RKO (cell line): Measurements from ENCODE around the gene CRB3.

Experiments used
- DNase-seq: peaks from one replicate; pipeline ENCODE4 v3.0.0-alpha.2; 2016; ENCODE audit warnings: low spot score

The CRB3 gene

DNA sequence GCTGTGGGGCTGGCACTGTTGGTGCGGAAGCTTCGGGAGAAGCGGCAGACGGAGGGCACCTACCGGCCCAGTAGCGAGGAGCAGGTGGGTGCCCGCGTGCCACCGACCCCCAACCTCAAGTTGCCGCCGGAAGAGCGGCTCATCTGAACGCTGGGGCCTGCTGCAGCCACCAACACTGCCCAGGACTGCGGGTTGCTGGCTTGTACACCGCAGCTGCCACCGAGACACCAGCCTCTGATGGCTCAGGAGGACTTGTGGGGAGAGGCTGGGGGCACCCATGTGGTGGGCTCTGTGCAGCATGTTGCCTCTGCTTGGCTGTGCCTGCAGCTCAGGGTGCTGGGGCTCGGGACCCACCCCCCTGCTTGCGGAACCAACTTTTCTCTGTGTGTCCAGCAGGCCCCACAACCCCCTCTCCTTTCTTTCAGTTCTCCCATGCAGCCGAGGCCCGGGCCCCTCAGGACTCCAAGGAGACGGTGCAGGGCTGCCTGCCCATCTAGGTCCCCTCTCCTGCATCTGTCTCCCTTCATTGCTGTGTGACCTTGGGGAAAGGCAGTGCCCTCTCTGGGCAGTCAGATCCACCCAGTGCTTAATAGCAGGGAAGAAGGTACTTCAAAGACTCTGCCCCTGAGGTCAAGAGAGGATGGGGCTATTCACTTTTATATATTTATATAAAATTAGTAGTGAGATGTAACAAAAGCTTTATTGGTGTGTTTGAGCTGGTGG lies 2.6 kb downstream of the CRB3 start:
- no peak for DNase-seq

DNA sequence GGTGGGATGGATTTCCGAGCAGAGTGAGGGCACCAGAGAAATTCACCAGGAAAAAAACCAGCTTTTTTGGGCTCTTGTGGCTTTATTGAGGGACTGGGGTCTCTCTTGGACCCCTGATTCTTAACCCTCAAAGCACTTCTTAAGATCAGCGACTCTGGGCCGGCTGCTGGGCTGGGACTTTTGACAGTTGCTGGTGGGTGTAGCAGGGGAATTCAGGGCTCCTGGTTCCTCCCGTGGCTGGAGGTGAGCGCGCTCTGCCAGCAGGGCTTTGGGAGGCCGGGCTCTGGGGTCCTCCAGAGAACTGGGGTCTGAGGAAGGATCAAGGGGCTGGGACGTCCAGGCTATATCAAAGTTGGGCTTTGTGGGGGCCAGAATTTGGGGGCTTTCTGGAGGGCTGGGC lies 3.3 kb downstream of the CRB3 start:
- no peak for DNase-seq

DNA sequence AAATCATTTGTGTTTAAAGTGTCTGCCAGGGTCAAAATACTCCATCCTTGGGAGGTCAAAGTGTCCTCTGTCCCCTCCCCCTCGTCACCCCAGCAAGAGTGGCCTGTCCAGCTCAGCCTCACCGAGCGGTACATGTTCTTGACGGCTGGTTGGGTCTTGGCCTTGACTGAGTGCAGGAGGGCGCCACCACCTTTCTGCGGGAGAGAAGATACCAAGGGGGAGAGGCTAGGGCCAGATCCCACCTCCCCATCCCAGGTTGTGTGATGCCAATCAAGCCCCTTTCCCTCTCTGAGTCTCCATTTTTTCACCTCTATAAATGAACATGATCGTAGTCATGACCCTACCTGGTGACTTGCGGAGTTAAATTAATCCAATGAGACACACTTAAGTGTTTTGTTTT lies 6.1 kb downstream of the CRB3 start:
- no peak for DNase-seq

DNA sequence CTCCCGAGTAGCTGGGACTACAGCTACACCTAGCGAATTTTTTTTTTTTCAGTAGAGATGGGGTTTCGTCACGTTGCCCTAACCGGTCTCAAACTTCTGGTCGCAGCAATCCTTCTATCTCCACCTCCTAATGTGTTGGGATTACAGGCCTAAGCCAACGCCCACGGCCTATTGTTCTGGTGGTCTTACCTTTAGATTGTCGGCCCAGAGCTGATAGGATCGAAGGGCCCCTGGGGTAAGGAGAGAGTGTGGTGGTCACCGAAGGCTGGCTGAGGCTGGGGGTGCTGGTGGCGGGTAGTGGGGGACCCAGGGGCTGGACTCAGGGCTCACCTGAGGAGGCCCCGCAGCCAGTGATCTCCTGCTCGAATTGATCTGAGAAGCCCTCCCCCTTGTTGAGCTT lies 7.0 kb downstream of the CRB3 start:
- no peak for DNase-seq

DNA sequence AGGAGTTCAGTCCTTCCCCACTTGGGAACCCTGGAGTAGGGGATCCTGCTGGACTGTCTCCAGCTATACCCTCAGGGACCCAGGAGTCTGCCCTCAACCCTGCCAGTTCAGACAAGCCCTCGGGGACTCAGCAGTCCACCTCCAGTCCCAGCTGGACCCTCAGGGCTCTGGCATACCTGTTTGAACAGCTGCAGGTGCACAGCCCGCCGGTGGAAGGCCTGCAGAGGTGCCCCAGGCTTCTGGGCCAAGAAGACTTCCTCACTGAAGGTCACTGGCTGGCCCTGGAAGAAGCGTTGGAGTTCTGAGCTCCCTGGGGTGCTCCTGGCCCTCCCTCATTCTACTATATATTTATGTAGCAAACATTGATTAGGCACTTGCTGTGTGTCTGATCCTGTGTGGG lies 8.6 kb downstream of the CRB3 start:
- no peak for DNase-seq

DNA sequence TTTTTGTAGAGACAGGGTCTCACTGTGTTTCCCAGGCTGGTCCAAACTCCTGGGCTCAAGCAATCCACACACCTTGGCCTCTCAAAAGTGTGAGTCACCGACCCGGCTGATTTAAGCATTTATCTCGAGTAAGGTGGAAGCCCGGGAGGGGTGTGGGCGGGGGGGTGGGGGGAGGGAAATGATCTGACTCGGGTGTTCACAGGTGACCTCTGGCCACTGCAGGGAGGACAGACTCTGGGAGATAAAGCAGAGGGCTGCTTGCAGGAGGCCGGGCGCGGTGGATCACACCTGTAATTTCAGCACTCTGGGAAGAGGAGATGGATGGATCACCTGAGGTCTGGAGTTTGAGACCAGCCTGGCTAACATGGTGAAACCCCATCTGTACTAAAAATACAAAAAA lies 9.6 kb downstream of the CRB3 start:
- no peak for DNase-seq

DNA sequence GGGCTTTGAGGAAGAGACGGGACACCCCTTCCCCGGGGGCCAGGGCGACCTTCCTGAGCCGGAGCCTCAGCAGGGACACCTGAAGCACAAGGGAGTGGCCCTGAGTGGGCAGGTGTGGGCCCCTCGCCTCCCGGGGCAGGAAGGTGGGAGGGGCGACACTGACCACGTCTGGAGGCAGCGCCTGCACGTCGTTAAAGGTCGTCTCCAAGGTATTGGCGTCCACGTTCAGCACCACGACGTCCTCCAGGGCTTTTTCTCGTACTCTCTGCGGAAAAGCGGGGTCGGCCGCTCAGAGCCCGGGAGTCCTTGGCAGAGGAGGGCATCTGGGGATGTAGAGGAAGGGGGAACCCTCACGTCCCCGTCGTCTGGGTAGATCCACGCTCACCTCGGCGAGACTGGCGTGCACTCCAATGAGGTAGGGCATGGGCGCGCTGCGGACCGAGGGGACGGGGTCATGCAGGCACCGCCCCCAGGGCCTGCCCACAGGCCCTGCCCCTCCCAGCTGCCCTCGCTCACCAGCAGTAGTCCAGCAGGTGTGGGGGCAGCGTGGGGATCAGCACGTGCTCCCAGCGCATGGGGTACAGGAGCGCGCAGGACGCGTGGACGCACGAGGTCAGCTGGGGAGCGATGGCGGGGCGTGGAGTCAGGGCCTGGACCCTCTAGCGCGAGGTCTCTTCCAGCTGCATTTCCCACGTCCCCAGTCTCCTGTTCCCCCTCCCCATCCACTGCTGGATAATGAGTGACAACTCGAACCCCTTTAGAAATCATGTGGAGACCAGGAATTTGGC lies 11.4 kb downstream of the CRB3 start:
- DNase-seq = no peak

DNA sequence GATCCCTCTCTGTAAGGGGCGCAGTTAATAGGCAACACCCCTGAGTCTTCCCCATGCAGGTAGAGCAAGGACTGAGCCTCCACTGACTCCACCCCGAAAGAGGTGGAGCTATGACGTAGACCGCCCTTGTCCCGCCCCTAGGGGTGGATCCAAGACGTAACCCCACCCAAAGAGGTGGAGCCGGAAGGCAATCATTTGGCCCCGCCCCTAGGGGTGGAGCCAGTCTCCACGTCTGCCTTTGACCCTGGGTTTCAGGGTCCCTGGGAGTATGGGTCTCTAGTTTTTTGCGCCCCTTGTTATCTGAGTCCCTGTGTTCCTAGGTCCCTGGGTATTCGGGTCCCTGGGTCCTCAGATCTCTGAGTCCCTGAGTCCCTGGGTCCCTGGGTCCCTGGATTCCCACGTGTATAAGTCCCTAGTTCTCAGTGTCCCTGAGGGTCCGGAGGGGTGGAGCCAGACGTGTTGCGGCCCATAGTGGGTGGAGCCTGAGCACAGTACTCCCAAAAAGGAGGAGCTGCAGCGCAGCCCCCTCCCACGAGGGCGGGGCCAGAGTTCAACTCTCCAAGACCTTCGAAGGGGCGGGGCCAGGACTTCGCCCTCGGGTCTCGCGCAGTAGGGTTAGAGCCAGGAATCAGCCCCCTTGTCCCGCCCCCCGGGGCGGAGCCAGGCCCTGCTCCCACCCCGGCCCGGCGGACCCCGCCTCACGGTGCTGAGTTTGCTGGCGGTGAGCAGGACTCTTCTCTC lies 12.3 kb downstream of the CRB3 start:
- no peak for DNase-seq

DNA sequence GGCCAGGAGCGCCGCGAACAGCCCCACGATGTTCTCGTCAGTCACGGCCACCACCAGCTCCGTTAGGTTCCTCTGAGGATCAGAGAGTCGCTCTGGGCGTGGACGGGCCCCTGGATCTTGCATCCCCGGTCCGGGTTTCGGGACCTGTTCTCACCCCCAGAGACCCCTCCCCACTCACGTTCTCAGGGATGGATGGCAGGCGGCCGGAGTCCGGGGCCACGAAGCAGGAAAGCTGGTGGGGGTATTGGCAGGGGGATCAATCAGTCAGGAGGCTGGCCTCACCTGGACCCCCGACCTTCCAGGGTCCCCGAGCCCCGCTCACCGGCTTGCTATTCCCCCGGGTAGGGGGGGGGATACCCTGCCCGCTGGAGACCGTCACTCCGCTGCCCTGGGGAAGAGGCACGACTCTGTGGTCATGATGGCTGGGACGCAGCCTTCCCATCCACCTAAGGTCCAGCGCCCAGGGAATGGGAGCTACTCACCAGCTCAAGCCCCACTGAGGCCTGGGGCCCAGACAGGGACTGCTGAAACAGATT lies 12.9 kb downstream of the CRB3 start:
- no peak for DNase-seq

DNA sequence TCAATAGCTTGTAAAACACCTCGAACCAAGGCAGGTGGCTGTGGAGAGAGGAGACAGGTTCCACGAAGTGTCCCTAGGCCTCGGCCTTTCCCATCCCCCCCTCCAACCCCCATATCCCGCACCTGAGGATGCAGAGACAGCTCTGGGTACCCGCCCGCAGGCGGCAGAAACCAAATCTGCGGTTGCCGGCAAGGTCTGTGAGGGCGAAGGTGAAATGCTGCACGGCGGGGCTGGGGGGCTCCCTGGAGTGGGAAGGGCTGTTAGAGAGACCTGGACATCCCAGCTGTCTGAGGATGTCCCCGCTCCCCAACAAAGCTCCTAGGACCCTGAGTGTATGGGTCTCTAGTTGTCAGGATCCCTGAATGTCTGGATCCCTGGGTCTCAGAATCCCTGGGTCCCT lies 14.7 kb downstream of the CRB3 start:
- no peak for DNase-seq

DNA sequence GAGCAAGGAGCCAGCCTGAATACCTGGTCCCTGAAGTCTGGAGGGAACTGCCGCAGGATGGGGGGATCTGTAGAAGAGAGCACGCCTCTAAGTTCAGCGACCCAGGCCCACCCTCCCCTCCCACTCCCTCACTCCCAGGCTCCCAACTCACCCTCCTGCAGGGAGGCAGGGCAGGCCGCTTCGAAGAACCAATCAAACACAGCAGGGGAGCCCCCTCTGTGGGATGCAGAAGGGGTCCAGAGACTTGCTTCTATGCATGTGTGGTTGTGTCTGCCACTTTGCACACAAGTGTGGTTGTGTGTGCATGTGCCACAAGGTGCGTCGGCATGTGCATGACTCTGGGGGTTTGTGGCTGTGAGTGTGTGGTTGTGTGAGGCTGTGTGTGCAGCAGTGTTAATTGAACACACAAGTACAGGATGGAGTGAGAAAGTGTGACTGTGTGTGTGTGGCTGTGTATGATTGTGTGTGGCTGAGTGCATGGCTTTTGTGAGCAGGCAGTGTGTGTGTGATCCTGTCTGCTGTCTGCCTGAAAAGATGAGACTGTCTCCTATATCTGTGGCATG lies 15.8 kb downstream of the CRB3 start:
- DNase-seq = no peak

DNA sequence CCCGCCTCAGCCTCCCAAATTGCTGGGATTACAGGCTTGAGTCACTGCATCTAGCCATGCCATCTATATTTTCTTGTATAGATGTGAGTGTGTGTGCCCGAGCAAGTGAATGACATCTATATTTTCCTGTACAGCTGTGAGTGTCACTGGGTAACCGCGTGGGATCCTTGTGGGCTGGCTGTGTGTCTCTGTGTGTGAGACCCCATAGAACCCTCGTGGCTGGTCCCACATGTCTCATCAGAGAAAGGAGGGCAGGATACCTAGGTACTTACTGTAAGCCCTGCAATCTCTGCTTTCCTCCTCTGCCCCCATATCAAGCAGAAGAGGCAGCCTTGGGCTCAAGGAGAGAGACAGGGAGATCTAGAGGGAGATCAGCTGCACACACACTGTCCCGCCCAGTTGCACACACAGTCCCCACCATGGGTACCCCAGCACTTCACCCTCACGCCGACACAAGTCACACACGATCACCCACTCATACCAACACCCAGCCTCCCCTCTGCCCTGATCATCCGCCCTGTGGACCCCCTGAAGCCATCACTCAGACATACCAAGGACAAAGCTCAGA lies 16.9 kb downstream of the CRB3 start:
- no peak for DNase-seq

DNA sequence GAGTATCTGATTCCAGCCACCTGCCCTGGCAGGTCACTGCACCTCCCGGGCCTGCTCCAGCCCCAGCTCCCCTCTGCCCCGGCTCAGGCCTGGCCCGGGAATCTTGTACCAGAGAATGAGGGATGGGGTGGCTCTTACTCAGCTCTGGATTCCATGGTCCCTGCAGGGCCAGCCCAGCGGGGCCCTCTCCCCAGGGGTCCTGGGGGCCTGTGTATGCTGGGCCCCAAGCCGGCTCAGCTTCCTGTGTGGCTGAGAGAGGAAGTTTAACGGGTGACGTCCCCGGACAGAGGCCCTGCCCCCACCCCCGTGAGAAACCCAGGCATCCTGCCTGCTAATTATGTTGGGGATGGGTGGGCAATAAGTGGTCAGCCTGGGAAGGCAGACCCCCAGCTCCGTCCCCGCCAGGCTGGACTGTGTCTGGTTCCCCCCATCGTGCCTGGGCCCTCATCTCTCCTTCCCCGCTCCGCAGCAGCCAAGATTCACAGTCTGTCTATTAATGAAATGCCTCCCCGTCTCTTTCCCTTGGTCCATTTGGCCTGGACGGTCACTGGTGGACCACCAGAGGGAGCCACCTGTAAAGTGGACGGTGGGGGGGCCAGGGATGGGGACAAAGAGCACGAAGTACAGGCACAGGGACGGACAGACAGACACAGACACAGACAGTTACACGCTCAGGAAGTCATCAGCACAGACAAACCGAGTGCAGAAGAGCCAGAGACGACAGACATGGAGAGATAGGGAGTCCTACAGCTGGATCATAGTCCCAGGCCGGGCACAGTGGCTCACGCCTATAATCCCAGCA lies 17.7 kb downstream of the CRB3 start, which contains the start of gene DENND1C:
Gene DENND1C, minus strand, starts transcription at position 247 of the 802 bp plus-strand sequence. Its CDS starts 92 bp downstream, at position 155.
- DNase-seq = no peak

DNA sequence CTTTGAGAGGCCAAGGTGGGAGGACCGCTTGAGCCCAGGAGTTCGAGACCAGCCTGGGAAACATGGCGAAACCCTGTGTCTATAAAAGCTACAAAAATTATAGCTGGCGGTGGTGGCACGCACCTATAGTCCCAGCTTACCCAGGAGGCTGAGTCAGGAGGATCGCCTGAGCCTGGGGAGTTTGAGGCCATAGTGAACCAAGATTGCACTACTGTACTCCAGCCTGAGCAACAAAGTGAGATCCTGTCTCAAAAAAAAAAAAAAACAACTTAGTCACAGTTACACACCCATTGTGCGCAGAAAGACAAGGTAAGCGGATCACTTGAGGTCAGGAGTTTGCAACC lies 18.2 kb downstream of the CRB3 start:
- no peak for DNase-seq

DNA sequence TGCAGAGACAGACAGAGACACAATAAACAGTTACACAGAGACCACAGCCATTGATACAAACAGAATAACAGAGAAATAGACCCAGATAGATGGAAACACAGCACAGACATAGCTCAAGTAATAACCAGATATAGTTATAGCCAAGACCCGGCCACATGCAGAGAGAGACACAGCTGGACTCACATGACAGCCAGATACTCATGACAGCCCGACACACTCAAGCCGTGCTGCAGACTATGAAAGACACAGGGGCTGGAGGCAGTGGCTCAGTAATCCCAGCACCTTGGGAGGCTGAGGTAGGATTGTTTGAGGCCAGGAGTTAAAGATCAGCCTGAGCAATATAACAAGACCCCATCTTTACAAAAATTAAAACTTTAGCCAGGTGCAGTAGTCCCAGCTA lies 19.2 kb downstream of the CRB3 start:
- no peak for DNase-seq

DNA sequence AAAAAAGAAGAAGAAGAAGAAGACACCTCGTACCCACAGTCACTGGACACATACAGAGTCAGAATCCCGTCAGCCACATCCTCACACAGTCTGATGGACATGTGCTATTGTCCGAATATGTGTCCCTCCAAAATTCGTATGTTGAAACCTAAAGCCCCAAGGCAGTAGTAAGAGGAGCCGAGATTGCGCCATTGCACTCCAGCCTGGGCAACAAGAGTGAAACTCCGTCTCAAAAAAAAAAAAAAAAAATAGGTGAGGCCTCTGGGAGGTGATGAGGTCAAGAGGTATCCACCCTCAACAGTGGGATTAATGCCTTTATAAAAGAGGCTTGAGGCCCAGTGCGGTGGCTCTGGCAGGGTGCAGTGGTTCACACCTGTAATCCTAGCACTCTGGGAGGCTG lies 20.2 kb downstream of the CRB3 start:
- no peak for DNase-seq

DNA sequence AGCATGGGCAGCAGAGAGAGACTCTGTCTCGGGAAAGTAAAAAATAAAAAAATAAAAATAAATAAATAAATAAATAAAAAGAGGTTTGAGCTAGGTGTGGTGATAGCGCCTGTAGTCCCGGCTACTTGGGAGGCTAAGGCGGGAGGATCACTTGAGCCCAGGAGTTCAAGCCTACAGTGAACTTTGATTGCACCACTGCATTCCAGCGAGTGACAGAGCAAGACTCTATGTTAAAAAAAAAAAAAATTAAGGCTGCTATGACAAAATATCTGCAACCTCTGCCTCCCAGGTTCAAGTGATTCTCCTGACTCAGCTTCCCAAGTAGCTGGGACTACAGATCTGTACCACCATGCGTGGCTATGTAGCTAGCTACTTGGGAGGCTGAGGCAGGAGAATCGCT lies 20.8 kb downstream of the CRB3 start:
- DNase-seq = no peak

DNA sequence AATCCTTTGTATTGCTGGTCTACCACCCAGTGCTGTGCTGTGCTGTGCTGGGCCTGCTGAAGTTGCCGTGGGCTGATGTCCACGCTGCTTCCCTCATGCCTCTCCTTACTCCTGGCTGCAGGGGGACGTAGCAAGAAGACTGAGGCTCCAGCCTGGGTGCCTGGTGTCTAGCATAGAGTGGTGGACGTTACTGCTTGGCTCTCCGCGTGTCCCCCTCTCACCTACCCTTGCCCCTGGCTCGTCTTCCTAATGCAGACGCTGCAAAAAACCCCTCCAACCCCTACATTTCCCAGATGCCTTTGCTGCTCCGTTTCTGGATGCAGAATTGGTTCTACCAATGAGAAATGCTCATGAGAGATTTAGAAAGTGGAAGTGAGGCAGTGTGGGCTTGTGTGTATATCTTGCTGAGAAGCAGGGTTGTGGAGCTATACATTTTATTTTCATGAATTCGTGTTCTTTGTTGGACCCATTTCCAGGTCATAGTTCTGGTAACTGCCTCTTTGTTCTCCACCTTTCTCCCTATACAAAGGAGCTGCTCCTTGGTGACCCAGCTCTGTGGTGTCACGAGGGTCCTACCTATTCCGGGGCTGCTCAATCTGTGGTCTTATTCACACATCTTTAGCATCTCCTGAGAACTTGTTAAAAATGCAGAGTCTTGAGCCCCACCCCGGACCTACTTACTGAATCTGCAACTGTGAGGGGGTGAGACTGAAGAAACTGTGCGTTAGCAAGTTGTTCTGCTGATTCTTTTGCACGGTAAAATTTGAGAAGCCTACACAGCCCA lies 25.4 kb downstream of the CRB3 start:
- DNase-seq = no peak

DNA sequence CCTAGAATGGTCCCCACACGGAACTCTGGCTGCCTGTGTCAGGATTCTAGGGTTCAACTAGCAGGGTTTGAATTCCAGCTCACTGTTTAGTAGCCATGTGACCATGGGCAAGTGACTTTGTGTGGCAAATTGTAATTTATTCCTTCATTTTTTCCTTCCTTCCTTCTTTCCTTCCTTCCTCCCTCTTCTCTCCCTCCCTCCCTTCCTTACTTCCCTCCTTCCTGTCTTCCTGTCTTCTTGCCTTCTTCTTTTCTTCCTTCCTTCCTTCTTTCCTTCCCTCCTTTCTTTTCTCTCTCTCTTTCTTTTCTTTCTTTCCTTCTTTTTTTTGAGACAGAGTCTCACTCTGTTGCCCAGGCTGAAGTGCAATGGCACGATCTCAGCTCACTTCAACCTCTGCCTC lies 26.1 kb downstream of the CRB3 start:
- DNase-seq = no peak

DNA sequence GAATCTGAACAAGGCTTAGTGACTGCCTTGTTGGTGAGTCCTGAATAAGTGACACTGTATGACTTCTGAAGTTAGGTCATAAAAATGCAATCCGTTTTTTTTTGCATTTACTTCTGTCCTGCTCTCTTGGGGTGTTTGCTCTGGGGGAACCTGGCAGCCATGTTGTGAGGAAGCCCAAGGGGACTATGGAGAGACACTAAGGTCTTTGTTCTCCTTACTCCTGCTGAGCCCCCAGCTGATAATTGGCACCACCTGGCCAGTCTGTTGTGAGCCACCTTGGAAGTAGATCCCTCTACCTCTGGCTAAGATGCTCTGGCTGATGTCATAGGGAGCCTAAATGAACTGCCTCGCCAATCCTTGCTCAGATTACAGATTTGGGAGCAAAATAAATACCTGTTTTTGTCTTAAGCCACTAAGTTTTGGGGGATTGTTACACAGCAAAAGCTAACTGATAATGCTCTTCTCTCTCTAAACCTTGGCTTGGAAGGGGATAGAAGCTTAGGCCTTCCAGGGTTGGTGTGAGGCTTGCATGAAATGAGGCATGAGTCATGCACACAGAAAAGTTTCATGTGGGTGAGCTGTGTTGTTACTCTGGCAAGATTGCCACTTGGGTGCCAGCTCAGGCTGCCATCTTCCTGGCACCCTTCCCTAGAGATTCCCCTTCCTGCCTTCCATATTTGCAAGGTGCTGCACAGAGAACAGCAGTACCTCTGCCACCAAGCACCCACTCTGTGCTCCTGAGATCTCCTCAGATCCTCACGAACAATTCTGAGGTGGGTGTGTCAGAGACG lies 27.9 kb downstream of the CRB3 start:
- no peak for DNase-seq
